NT2/D1 (cell line): Measurements from ENCODE around the gene GRIN2D.
"Not testable (repeated sequence)": the region's sequence is repeated elsewhere in the genome, so short reads cannot be mapped to it uniquely, and the experiment has no call there.

Source experiments
- DNase-seq: peaks from one replicate; pipeline ENCODE4 v3.0.0-alpha.2; 2011; ENCODE audit warnings: low read depth, low spot score
- H3K27me3 ChIP-seq: 2 replicates; pipeline ENCODE4 v1.6.0; 2011; ENCODE audit warnings: mild to moderate bottlenecking; ENCODE audit not compliant: insufficient read length, insufficient read depth
- H3K36me3 ChIP-seq: 2 replicates; pipeline ENCODE4 v1.6.1; 2011; ENCODE audit warnings: mild to moderate bottlenecking, low read length, mixed read lengths; ENCODE audit not compliant: insufficient read depth, insufficient read length
- H3K4me1 ChIP-seq: 2 replicates; pipeline ENCODE4 v1.5.1; 2011; ENCODE audit not compliant: insufficient read depth, insufficient read length
- H3K4me3 ChIP-seq: 2 replicates; pipeline ENCODE4 v1.5.1; 2011; ENCODE audit warnings: low read depth; ENCODE audit not compliant: insufficient read length
- H3K9ac ChIP-seq: 2 replicates; pipeline ENCODE4 v1.6.0; 2011; ENCODE audit warnings: low read depth; ENCODE audit not compliant: insufficient read length
- H3K9me3 ChIP-seq: 2 replicates; pipeline ENCODE4 v1.5.1; 2011; ENCODE audit warnings: mild to moderate bottlenecking, low read length; ENCODE audit not compliant: insufficient read depth
- SUZ12 ChIP-seq: IDR thresholded peaks from 2 replicates; pipeline ENCODE4 v1.6.1; 2011; ENCODE audit not compliant: insufficient read length, insufficient read depth; ENCODE audit errors: extremely low read depth
- YY1 ChIP-seq: IDR thresholded peaks from 2 replicates; pipeline ENCODE4 v1.6.1; 2011; ENCODE audit not compliant: insufficient read length, insufficient read depth
- ZNF274 ChIP-seq: IDR thresholded peaks from 2 replicates; pipeline ENCODE4 v1.6.1; 2011; ENCODE audit warnings: mild to moderate bottlenecking, low read depth, low read length

The GRIN2D gene

DNA sequence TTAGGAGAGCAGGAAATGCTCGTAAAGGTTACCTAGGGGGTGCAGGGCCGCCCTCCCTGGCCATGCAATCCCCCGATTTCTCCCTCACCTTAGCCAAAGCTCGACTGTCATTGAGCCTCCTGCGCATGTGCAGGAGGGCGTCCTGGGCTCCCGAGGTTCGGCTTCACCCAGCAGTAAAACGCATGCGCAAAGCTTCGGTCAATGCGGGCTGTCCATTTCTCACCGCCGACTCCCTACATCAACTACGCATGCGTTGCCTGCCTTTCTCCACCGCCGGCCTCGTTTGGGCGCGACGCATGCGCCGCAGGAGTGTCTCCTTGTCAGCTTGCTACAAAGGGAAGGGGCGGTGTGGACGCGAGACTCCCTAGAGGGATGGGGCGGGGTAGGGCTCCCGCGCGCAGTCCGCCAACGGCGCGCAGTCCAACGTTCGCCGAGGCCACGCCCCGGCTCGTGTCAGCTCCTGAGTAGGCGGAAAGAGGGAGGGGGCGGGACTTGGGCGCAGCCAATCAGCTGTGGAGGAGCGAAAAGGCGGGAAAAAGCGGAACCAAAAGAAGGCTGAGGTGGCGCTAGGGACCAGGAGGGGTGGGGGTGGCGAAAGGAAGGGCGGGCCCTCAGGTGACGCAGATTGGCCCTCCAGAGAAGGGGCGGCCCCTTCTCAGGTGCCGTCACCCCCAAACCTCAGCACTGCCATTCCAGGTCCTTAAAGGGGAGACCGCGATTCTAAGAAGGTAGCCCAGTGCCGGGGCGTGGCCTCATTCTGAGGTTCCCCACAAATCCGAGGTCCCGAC is 29.5 kb upstream of the GRIN2D start, which contains the start of the genes SYNGR4 and TMEM143:
Gene SYNGR4, plus strand, starts transcription at position 558 of the 788 bp plus-strand sequence. CDS start 1,476 bp downstream, outside the sequence.
Gene TMEM143, minus strand, starts transcription at position 131 of the 788 bp plus-strand sequence. Its CDS starts 20 bp downstream, at position 111.
- TF ChIP-seq ZNF274, result no peak
- TF ChIP-seq YY1, result no peak
- TF ChIP-seq SUZ12, result no peak
- Histone ChIP-seq H3K9ac (peak within 1 kb of the TSS; percentile 93), H3K9me3 (peaks cover 6% of the 10 kb centered on the region; the same call in 1 of the 2 replicates), H3K36me3 (no peaks in the 10 kb centered on the region), H3K4me3 (peak within 1 kb of the TSS; percentile 75), H3K4me1 (no peaks in the 10 kb centered on the region), H3K27me3 (peaks cover 8% of the 10 kb centered on the region)
- DNase-seq, result peak; percentile 97

DNA sequence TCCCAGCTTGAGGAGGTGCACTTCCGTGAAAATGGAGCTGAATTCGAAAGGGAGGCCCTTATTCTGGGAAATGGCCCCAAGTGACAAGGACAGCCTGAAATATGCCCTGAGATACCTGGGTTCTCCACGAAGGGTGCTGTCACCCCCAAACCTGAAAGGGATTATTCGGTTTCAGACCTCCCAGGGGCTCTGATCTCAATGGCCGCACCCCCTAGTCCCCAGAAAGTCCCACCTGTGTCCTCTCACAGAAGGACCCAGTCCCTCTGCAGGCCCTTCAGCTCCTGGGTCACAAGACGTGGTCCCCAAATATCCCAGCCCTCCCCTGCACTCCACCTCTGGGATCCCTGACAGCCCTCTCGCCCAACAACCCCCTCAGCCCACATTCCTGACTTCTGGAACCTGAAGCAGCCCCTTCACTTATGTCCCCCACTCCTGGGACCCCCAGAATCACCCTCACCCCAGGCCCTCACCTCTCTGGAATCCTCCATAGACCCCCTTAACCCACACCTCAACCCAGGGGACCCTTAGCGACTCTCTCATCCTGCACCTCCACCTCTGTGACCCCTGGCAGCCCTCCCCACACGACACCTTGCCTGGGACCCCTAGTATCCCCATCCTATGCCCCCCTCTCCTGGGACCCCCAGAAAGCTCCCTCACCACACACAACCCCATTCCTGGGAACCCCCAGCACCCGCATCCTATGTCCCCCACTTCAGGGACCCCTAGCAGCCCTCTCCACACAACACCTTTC is 28.7 kb upstream of the GRIN2D start:
- Histone ChIP-seq H3K4me1 (peaks cover 2% of the 10 kb centered on the region), H3K9me3 (peaks cover 6% of the 10 kb centered on the region; the same call in 1 of the 2 replicates), H3K36me3 (no peaks in the 10 kb centered on the region), H3K27me3 (peaks cover 8% of the 10 kb centered on the region), H3K9ac (no peak overlapping the region), H3K4me3 (no peak overlapping the region)
- DNase-seq, result no peak
- TF ChIP-seq SUZ12 (no peak), ZNF274 (no peak), YY1 (no peak)

DNA sequence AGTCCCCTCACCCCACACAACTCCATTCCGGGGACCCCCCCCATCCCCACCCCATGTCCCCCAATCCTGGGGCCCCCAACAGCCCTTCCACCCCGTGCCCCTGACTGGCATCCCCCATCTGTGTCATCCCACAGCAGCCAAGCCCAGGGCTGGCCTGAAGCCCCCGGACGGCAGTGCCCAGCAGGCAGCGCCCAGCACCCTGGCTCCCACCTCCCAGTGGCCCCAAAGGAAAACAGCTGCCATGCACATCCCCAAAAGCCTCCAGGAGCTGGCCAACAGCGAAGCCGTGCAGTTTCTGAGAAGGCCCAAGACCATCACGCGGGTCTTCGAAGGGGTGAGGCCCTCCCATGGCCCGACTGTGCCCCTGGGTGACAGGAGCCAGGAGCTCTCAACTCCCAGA is 27.9 kb upstream of the GRIN2D start:
- no peak overlapping the region for H3K4me3 ChIP-seq
- H3K36me3 ChIP-seq, result no peaks in the 10 kb centered on the region
- peaks cover 8% of the 10 kb centered on the region for H3K27me3 ChIP-seq
- H3K9ac ChIP-seq, result no peak overlapping the region
- TF ChIP-seq SUZ12, result no peak
- TF ChIP-seq YY1, result no peak
- TF ChIP-seq ZNF274, result no peak
- H3K4me1 ChIP-seq, result peaks cover 2% of the 10 kb centered on the region
- no peak for DNase-seq
- H3K9me3 ChIP-seq, result peaks cover 6% of the 10 kb centered on the region; the same call in 1 of the 2 replicates

DNA sequence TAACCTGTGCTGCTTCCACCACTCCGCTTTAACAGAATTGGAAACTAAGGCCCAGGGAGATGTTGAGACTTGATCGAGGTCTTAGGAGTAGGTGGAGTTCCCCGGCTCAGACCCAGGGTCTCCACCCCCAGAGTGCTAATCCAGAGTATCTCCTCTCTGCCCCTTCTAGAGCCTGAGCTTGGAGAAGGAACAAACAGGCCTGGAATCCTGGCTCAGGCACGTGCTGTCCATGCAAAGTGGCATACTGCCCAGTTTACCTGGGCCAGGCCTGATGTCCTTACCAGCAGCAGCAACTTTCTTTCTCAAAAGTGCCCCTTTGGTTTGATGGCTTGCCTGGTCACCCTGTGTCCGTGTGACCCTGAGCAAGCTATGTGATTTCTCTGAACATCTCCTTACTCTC is 25.6 kb upstream of the GRIN2D start:
- Histone ChIP-seq H3K9me3 (peaks cover 6% of the 10 kb centered on the region; the same call in 1 of the 2 replicates), H3K4me3 (no peak overlapping the region), H3K36me3 (no peaks in the 10 kb centered on the region), H3K27me3 (peaks cover 8% of the 10 kb centered on the region), H3K9ac (no peak overlapping the region), H3K4me1 (peaks cover 2% of the 10 kb centered on the region)
- TF ChIP-seq YY1 (no peak), ZNF274 (no peak), SUZ12 (no peak)
- DNase-seq, result no peak

DNA sequence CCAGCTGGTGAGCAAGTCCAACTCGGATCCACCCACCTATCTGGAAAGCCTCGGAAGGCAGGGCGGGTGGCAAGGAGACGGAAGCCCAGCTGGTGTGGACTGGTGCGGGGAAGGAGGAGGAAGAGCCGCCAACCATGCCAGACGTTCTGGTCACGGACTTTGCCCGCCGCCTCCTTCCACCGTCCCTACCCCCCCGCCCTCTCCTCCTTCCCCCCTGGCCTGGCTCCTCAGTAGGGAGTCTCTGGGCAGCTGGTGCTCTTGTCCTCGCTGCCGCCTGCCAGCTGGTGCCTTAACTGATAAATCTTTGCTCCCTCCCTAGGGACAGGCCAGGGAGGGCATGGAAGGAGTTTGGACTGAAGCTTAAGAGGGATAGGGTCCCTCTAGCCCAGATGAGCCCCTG is 24.5 kb upstream of the GRIN2D start:
- Histone ChIP-seq H3K4me3 (no peak overlapping the region), H3K27me3 (peaks cover 8% of the 10 kb centered on the region), H3K36me3 (no peaks in the 10 kb centered on the region), H3K9me3 (peaks cover 6% of the 10 kb centered on the region; the same call in 1 of the 2 replicates), H3K4me1 (peaks cover 6% of the 10 kb centered on the region), H3K9ac (no peak overlapping the region)
- TF ChIP-seq ZNF274 (no peak), YY1 (no peak), SUZ12 (no peak)
- no peak for DNase-seq

DNA sequence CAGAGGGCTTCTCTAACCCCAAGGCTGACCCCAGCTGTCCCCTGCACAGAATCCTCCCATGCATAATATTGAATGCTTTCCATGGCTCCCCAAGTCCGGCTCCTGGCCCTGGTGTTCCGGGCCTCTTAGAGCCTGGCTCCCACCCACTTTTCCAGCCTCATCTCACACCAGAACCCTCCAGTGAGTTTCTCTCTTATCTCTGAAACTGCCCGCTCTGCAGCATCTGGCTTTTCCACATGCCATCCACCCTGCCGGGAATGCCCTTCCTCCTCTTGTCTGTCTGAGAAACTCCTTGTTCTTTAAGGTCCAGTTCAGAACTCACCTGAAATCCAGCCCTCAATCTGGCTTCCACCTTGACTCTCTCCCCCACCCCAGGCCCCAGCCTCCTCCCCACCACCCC is 22.5 kb upstream of the GRIN2D start:
- TF ChIP-seq SUZ12 (no peak), ZNF274 (no peak), YY1 (no peak)
- Histone ChIP-seq H3K36me3 (no peaks in the 10 kb centered on the region), H3K9ac (no peak overlapping the region), H3K27me3 (no peaks in the 10 kb centered on the region), H3K4me1 (peaks cover 6% of the 10 kb centered on the region), H3K9me3 (no peaks in the 10 kb centered on the region), H3K4me3 (no peak overlapping the region)
- no peak for DNase-seq

DNA sequence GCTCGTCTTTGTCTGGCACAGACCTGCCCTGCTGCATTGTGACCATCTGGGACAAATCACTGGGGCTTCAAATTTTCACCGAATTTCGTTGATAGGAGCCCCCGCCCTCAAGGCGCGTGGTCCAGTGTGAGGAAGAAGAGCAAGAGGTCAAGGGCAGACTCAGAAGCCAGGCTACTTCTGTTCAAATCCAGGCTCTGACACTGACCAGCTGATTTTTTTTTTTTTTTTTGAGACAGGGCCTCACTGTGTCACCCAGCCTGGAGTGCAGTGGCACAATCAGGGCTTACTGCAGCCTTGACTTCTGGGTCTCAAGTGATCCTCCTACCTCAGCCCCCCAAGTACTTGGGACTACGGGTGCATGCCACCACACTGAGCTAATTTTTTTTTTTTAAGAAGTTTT is 22.1 kb upstream of the GRIN2D start:
- Histone ChIP-seq H3K4me3 (no peak overlapping the region), H3K9me3 (no peaks in the 10 kb centered on the region), H3K4me1 (peaks cover 6% of the 10 kb centered on the region), H3K27me3 (no peaks in the 10 kb centered on the region), H3K36me3 (no peaks in the 10 kb centered on the region), H3K9ac (no peak overlapping the region)
- no peak for DNase-seq
- no peak for TF ChIP-seq SUZ12
- TF ChIP-seq ZNF274, result no peak
- no peak for TF ChIP-seq YY1

DNA sequence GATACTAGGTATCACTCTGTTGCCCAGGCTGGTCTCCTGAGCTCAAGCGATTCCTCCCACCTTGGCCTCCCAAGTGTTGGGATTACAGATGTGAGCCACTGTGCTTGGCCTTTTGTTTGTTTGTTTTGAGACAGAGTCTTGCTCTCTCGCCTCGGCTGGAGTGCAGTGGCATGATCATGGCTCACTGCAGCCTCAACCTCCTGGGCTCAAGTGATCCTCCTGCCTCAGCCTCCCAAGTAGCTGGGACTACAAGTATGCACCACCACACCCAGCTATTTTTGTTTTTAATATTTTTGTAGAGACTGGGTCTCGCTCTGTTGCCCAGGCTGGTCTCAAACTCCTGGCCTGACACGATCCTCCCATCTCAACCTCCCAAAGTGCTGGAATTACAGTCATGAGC is 21.7 kb upstream of the GRIN2D start:
- not testable (repeated sequence) for H3K4me1 ChIP-seq, H3K27me3 ChIP-seq, DNase-seq, H3K9me3 ChIP-seq, H3K36me3 ChIP-seq, H3K9ac ChIP-seq, H3K4me3 ChIP-seq
